ENCODE results near the gene CD86.
"Not testable (repeated sequence)": the region's sequence is repeated elsewhere in the genome, so short reads cannot be mapped to it uniquely, and the experiment has no call there.

Gene CD86

GRCh38 chr3:122164983-122165382, 109.8 kb downstream of the CD86 start:
- not testable (repeated sequence) for DNase-seq

- DNase-seq, result no peak
These were observed 112.5 kb downstream of the CD86 start for GRCh38 chr3:122167630-122168029.

- DNase-seq, result no peak
These were observed 112.9 kb downstream of the CD86 start for GRCh38 chr3:122168044-122168443.

DNA sequence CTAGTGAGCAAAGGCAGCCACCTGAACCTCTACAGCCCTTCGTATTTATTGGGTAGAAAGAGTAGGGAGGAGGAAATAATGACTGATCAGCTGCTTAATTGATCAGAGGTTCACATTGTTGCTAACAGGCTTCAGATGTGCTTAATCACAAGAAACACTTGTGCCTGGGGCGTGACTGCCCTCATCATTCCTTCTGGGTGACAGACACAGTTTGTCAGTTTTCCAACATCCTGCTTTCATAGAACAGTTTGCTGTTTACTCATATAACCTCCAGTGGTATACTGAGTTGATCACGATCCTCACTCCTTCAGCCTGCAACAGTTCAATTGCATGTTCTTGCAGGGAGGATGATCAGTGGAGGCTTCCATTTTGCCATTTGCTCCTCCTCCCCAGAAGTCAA, 114.7 kb downstream of the CD86 start:
- no peak for DNase-seq
